Uterus (tissue), 4 donors: ENCODE data around the gene CPNE1. TPM values are rescaled to one million over a fixed set of nuclear protein-coding genes. Genes with fewer than 3 reads are reported as not detected.

Experiments
- DNase-seq, 2 donors: peaks; one replicate each; pipeline ENCODE4 v3.0.0-alpha.2; 2019 to 2020
- H3K27ac ChIP-seq, 2 donors: fragments of 200-600 bp; sonication (generic); 1 replicate in 1 of 2; 2 replicates in 1 of 2; pipeline ENCODE4 v1.5.1; 2016 to 2018
- H3K27me3 ChIP-seq, 2 donors: fragments of 200-600 bp; sonication (generic); one replicate each; pipeline ENCODE4 v1.5.1; 2018 to 2019; ENCODE audit warnings: control low read depth in 1 of 2
- H3K36me3 ChIP-seq, 2 donors: fragments of 200-600 bp; sonication (generic); one replicate each; pipeline ENCODE4 v1.5.1; 2019; ENCODE audit warnings: control low read depth in 1 of 2
- H3K4me1 ChIP-seq, 2 donors: fragments of 200-600 bp; sonication (generic); one replicate each; pipeline ENCODE4 v1.5.1; 2018 to 2019; ENCODE audit warnings: control low read depth in 1 of 2
- H3K4me3 ChIP-seq, 2 donors: fragments of 200-600 bp; sonication (generic); 1 replicate in 1 of 2; 2 replicates in 1 of 2; pipeline ENCODE4 v1.5.1; 2018 to 2019; ENCODE audit warnings: mild to moderate bottlenecking in 1 of 2
- H3K9me3 ChIP-seq, 2 donors: fragments of 200-600 bp; sonication (generic); one replicate each; pipeline ENCODE4 v1.5.1; 2019; ENCODE audit warnings: control low read depth in 1 of 2
- POLR2A ChIP-seq, 2 donors: fragments of 450-650 bp; IDR thresholded peaks; one replicate each; pipeline ENCODE4 v1.6.1; 2016; ENCODE audit warnings: antibody characterized with exemption in 2 of 2, mild to moderate bottlenecking in 1 of 2, moderate library complexity in 1 of 2
- intact Hi-C: fragments of 100-400 bp; cut with DNase I; formaldehyde crosslinking; loops from one replicate; pipeline ENCODE4 v1.15.1; 2023; ENCODE audit warnings: low total_unique reads
- total RNA-seq, 4 donors: library from RNA; depleted of rRNA in 3 of 4; stranded (reverse); fragments of >200 nt in 3 of 4; gene quantifications; one replicate each; pipeline versions ENCODE4 v1.1.0 to v1.2.4, GENCODE V29; 2014 to 2023
- TF ChIP-seq, protein P1 (sequence below), 4 experiments: fragments of 200-600 bp in 2 of 4; fragments of 450-650 bp in 2 of 4; sonication (generic) in 2 of 4; IDR thresholded peaks; one replicate each; pipeline ENCODE4 v1.5.1; 2016 to 2019; ENCODE audit warnings: antibody characterized with exemption in 4 of 4, mild to moderate bottlenecking in 2 of 4, moderate library complexity in 1 of 4
- donor health status: DM: yes; HTN: yes; CAD: no.

CPNE1 gene
- total RNA-seq, 4 donors from 2014 or later = 86.8 to 295 (median 142) TPM

DNA sequence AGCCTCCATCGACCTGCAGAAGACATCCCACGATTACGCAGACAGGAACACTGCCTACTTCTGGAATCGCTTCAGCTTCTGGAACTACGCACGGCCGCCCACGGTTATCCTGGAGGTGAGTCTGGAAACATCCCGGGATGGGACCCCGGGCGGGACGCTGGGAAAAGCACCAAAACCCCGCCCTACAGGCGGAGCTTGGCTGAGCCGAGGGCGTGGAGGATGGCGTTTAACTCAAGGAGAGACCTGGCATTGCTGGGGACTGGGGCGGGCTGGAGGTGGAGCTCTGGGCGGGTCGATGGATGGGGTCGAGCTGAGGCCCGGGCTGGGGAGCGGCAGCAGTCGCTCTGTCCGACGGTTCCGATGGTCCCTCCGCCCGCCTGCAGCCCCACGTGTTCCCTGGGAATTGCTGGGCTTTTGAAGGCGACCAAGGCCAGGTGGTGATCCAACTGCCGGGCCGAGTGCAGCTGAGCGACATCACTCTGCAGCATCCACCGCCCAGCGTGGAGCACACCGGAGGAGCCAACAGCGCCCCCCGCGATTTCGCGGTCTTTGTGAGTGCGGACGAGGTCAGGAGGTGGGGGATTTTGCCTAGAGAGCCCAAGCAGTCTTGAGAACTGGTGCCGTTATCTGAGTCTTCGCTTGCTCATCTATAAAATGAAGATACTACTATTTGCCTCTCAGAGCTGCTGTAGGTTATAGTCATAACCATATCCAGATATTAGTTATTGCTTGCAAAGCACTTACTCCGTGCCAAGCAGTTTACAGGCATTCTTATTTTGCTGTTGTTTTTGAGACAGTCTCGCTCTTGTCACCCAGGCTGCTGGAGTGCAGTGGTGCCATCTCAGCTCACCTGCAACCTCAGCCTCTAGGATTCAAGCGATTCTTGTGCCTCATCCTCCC is 45.3 kb downstream of the CPNE1 start:
- DNase-seq = peak; percentile 78 to 84
- no peaks in the 10 kb centered on the region for H3K27me3 ChIP-seq
- peaks cover 0 to 16% of the 10 kb centered on the region in 2 donors for H3K4me1 ChIP-seq
- H3K36me3 ChIP-seq = no peaks in the 10 kb centered on the region
- H3K9me3 ChIP-seq = no peaks in the 10 kb centered on the region
- peak overlapping the region in 1 of 2 donors; percentile 87 for H3K27ac ChIP-seq
- peak overlapping the region; percentile 23 to 54 for H3K4me3 ChIP-seq
- TF ChIP-seq, protein P1, sequence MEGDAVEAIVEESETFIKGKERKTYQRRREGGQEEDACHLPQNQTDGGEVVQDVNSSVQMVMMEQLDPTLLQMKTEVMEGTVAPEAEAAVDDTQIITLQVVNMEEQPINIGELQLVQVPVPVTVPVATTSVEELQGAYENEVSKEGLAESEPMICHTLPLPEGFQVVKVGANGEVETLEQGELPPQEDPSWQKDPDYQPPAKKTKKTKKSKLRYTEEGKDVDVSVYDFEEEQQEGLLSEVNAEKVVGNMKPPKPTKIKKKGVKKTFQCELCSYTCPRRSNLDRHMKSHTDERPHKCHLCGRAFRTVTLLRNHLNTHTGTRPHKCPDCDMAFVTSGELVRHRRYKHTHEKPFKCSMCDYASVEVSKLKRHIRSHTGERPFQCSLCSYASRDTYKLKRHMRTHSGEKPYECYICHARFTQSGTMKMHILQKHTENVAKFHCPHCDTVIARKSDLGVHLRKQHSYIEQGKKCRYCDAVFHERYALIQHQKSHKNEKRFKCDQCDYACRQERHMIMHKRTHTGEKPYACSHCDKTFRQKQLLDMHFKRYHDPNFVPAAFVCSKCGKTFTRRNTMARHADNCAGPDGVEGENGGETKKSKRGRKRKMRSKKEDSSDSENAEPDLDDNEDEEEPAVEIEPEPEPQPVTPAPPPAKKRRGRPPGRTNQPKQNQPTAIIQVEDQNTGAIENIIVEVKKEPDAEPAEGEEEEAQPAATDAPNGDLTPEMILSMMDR (IDR thresholded peaks at IDR 0.05) = peak in 2 of 4 experiments; percentile 24 to 32
- peak; percentile 19 to 29 for TF ChIP-seq POLR2A (IDR thresholded peaks at IDR 0.05)
- intact Hi-C loops = no loop called here

DNA sequence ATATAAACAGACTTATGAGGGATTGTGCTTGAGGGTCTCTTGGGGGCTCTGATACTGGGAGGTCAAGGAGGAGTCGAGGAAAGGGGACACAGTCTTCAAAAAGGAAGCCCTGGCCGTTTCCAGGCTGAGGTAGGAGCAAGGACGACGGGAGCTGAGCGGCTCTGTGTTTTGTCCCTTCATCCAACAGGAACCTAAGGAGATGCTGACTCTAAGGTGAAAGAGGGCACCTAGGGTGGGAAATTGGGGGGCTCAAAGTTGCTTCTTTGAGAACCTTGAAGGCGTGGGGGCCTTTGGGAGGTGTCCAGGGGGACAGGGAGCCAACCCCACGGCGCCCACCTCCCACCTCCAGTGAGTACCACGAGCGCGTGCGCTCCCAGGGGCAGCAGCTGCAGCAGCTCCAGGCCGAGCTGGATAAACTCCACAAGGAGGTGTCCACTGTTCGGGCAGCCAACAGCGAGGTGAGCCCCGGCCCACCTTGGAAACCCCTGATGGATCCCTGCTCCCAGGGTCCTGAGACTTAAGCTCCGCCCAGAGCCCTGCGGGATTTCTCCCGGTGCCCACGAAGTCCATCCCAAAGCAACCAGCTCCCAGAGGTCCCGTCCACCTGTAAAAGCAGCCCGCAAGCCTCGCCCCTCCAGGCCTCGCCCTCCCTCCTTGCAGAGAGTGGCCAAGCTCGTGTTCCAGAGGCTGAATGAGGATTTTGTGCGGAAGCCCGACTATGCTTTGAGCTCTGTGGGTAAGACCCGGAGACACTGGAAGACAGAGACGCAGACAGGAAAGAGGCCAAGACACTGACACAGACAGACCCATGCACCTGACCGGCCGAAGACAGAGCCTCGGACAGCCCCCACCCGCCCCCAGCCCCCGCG is 46.2 kb downstream of the CPNE1 start:
- peaks cover 0 to 16% of the 10 kb centered on the region in 2 donors for H3K4me1 ChIP-seq
- no peaks in the 10 kb centered on the region for H3K27me3 ChIP-seq
- DNase-seq = peak in 1 of 2 donors; percentile 39
- H3K4me3 ChIP-seq = peak overlapping the region; percentile 23 to 54
- no peaks in the 10 kb centered on the region for H3K9me3 ChIP-seq
- peak overlapping the region; percentile 71 to 87 for H3K27ac ChIP-seq
- H3K36me3 ChIP-seq = no peaks in the 10 kb centered on the region
- intact Hi-C loops = no loop called here
- no peak for TF ChIP-seq POLR2A (IDR thresholded peaks at IDR 0.05)
- TF ChIP-seq, protein P1 (IDR thresholded peaks at IDR 0.05) = no peak

DNA sequence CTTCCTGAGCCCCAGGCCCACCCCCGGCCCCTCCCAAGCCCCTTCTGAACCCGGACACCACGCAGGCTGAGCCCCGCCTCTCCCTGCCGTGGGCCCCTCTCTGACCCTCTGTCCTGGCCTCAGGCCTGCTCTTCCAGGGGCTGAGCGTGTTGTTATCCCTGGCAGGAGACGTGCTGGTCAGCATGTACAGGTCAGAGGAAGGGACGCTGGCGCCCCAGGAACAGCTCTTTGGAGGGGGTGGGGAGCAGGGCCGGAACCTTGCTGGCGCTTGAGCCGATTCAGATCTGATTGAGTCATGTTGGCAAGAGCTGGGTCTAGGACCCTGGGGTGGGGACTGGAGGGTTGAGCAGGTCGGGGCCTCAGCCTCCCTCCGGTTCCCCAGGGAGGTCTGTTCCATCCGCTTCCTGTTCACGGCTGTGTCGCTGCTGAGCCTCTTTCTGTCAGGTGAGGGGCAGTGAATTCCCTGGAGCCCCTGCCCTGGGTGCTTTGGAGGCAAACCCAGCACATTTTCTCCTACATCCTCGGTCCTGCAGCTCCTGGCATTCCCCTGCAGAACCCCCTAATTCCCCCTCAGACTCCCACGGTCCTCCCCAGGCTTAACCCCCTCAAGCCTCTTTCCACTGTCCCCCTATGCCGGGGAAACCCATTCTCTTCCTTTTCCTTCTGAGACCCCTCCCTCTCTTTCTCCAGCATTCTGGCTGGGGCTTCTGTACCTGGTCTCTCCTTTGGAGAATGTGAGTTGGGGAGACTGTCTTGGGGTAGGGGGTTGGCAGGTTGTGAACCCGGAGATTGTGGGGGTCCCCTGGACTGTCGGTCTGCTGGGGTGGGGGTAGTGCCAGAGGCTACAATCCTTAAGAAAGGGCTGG is 47.1 kb downstream of the CPNE1 start:
- Histone ChIP-seq H3K4me3 (peak overlapping the region; percentile 46 to 54), H3K4me1 (peaks cover 0 to 16% of the 10 kb centered on the region in 2 donors), H3K9me3 (no peaks in the 10 kb centered on the region), H3K36me3 (no peaks in the 10 kb centered on the region), H3K27me3 (no peaks in the 10 kb centered on the region), H3K27ac (peak overlapping the region; percentile 71 to 87)
- intact Hi-C loops = no loop called here
- DNase-seq = peak; percentile 63 to 64
- TF ChIP-seq POLR2A (IDR thresholded peaks at IDR 0.05) = no peak
- TF ChIP-seq, protein P1 (IDR thresholded peaks at IDR 0.05) = peak; percentile 15 to 46 (median 31)

DNA sequence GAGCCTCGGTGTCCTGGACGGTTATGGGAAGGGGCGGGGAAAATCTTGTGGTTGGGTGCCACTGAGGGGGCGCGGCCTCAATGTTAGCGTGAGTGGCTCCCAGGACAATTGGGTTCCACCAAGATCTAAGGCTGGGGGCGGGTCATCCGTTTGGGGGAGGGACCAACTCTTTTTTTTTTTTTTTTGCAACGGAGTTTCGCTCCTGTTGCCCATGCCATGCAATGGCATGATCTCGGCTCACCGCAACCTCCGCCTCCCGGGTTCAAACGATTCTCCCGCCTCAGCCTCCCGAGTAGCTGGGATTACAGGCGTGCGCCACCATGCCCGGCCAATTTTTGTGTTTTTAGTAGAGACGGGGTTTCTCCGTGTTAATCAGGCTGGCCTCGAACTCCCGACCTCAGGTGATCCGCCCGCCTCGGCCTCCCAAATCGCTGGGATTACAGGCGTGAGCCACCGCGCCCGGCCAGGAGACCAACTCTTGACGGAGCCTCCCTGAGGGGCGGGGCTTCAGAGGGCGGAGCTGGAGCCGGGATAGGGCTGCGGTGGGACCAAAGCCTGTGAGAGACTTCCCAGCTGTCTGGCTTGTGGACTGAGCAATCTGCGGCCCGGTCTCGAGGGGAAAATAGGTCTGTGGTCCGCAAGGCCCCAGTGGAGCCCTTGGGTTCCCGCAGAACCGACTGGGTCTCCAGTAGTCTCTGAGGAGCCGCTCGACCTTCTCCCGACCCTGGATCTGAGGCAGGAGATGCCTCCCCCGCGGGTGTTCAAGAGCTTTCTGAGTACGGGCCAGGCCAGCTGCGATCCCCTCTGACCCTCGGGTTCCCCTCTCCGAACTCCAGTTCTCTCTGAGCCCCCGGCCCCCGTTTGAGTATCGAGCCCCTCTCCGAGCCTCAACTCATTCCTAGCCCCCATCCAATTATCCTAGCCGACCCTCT is 48.0 kb downstream of the CPNE1 start:
- no peaks in the 10 kb centered on the region for H3K9me3 ChIP-seq
- TF ChIP-seq, protein P1 (IDR thresholded peaks at IDR 0.05) = no peak
- peak; percentile 44 to 45 for TF ChIP-seq POLR2A (IDR thresholded peaks at IDR 0.05)
- no peaks in the 10 kb centered on the region for H3K27me3 ChIP-seq
- DNase-seq = peak; percentile 88
- no peaks in the 10 kb centered on the region for H3K36me3 ChIP-seq
- intact Hi-C loops = no loop called here
- peak overlapping the region; percentile 46 to 54 for H3K4me3 ChIP-seq
- H3K4me1 ChIP-seq = peaks cover 0 to 16% of the 10 kb centered on the region in 2 donors
- H3K27ac ChIP-seq = peak overlapping the region; percentile 71 to 87
